AG09309 (cell line): ENCODE results near the gene SLC17A8.

Source experiments
- DNase-seq: peaks from one replicate; pipeline ENCODE4 v3.0.0-alpha.2; 2010; ENCODE audit warnings: low read depth
- H3K4me3 ChIP-seq: 2 replicates; pipeline ENCODE4 v1.5.1; 2011; ENCODE audit warnings: mild to moderate bottlenecking, low read depth, low read length, moderate library complexity; ENCODE audit not compliant: control insufficient read depth
- CTCF ChIP-seq: IDR thresholded peaks from 2 replicates; pipeline ENCODE4 v1.5.1; 2011; ENCODE audit warnings: mild to moderate bottlenecking, low read depth, low read length, inconsistent platforms; ENCODE audit not compliant: insufficient read depth, control insufficient read depth; ENCODE audit errors: missing control alignments

The SLC17A8 gene

GRCh38 chr12:100458191-100458590, 101.3 kb downstream of the SLC17A8 start:
- DNase-seq, result no peak
- TF ChIP-seq CTCF, result no peak
- no peak overlapping the region for H3K4me3 ChIP-seq

GRCh38 chr12:100460702-100461101, 103.8 kb downstream of the SLC17A8 start:
- H3K4me3 ChIP-seq, result no peak overlapping the region
- no peak for TF ChIP-seq CTCF
- no peak for DNase-seq

GRCh38 chr12:100461330-100461973, 104.6 kb downstream of the SLC17A8 start:
- no peak for TF ChIP-seq CTCF
- H3K4me3 ChIP-seq, result no peak overlapping the region
- no peak for DNase-seq

GRCh38 chr12:100463661-100464060, 106.8 kb downstream of the SLC17A8 start:
- no peak for DNase-seq
- H3K4me3 ChIP-seq, result no peak overlapping the region
- no peak for TF ChIP-seq CTCF

GRCh38 chr12:100464529-100464928, 107.7 kb downstream of the SLC17A8 start:
- H3K4me3 ChIP-seq, result no peak overlapping the region
- no peak for DNase-seq
- no peak for TF ChIP-seq CTCF

GRCh38 chr12:100468126-100468525, 111.3 kb downstream of the SLC17A8 start:
- no peak for DNase-seq
- TF ChIP-seq CTCF, result no peak
- H3K4me3 ChIP-seq, result no peak overlapping the region
